Cortex of kidney (tissue), 1 donor: Measurements from ENCODE around the gene KCNIP1.

ENCODE experiments used
- DNase-seq: peaks from one replicate; lab custom pipeline; 2025; lab: John Stamatoyannopoulos, UW

KCNIP1 gene

DNA sequence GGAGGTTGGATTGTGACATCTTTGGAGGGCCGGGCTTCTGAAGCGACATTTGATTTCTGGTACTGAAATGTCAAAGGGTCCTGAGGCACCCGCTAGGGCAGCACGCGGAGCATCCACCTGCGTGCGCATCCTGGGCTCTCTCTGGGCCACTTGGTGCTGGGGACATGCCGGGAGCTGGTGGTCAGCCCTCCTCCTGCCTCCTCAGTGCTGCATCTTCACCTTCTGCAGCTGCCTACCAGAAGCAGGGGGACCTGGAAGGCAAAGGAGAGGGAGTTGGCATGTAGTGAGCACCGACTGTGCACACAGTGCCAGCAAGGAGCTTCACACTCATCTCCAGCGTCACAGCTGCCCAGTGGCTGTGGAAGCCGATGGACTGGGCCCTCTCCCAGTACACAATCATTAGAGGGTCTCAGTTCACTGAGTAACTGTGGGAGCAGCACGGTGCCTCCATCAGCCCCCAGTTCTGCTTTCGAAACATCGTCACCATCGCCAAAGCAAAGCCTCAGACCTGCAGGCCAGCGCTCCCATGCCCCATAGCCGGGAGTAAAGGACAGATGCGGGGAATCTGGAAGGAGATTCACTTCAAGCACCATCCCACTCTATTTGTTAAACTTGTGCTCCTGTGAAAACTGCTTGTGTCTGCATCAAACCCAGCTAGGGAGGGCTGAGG, 138.4 kb downstream of the KCNIP1 start:
- DNase-seq, result no peak

DNA sequence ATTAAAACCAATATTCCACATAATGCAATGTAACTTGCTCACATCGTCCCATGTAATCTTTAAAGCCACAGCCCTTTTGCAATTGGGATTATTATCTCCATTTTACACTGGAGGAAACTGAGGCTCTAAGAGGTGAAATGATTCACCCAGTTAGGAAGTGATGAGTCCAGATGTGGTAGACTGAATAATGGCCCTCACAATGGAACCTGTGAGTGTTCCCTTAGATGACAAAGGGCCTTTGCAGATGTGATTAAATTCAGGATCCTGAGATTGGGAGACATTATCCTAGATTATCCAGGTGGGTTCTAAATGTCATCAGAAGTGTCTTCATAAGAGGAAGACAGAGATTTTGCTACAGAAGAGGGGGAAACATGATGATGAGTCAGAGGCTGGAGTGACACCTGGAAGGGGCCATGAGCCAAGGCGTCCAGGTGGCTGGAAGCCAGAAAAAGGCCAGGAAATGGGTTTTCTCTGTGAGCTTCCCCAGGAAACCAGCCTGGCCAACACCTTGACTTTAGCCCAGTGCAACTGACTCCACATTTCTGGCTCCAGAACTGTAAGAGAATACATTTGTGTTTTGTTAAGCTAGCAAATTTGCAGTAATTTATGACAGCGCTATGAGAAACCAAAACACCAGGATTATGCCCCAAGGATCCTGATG, 139.1 kb downstream of the KCNIP1 start:
- DNase-seq, result no peak

DNA sequence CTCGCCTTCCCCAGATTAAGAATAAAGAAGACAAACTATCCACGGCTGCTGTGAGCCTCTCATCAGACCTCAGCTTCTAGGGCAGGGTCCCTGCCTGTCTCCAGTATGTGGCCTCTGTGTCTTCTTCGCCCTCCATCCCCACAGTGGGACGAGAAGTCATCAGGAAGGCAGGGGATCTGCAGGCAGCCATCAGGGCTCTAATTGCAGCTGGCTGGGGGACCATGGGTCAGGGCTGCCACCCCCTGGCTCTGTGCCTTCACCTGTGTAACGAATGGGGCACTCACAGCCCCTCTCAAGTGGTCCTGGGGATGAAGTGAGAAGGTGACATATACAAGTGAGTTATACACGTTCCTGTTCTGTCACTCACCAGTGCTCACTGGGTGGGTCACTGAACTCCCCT, 139.8 kb downstream of the KCNIP1 start:
- no peak for DNase-seq

DNA sequence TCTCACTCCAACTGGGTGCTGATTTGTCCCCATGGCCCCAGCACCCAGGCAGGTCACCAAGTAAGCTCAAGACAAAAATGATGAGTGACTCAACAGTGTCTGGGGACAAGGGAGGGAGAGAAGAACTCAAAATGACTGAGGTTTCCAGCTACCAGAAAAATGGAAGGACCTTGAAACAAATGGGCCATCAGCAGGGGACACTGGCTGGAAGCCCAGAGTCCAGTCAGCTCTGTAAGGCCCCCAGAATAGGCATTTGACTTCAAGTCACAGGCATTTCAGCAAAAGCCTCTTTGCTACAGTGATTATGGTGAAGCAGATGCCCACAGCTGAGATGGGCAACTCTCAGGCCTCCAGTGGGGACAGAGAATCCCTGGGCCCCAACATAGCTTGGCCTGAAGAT, 140.7 kb downstream of the KCNIP1 start:
- DNase-seq, result no peak

DNA sequence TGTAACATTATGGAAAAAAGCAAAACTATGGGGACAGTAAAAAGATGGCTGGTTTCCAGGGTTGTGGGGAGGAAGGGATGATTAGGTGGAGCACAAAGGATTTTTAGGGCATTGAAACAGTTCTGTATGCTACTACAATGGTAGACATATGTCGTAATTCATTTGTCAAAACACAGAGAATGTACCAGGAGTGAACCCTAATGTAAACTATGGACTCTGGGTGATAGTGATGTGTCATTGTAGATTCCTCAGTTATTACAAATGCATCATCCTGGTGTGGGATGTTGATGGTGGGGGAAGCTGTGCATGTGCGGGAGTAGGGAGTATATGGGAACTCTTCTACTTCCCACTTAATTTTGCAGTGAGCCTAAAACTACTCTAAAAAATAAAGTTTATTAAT, 144.7 kb downstream of the KCNIP1 start:
- DNase-seq, result no peak

DNA sequence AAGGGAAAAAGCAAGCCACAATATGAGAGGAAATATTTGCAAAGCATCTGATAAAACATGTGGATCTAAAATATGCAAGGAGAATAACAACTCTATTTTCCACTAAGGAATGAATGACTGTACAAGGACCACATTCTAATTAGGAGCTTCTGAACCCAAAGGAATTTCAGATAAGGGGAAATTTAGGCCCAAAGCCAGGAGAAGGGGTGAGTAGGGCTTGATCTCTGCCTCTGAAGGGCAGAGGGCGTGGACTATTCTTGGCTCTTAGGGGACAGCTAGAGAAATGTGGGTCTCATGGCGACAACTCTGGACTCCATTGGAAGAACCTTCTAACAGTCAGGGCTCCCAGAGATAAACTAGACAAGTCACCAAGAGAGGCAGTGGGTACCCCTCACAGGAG, 147.0 kb downstream of the KCNIP1 start:
- no peak for DNase-seq

DNA sequence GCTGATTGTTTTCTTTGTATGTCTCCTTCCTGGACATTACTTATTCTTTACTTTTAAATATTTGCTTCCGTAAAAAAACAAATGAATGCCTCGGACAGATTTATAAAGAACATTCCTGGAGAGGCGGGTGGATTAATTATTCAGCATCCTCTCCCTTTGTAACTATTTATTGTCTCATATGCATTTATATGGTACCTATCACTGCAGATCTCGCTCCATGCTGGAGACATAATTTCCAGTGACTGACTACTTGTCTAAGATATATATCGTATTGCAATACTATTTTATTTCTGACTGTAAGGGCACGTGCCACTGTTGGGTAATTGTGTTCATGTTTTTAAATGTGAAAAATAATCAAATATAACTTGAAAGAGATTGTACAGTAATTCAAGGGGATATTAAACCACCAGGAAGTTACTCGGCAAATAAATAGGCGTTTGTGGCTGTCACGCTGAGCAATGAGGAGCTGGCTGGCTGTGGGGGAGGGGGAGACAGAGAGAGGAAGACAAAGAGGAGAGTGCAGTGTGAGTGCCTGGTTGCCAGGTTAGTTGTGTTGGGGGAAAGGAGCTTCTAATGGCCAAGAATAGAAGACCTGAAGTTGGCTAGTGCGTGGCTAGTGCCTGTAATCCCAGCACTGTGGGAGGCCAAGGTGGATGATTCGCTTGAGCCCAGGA, 147.9 kb downstream of the KCNIP1 start:
- DNase-seq, result no peak

DNA sequence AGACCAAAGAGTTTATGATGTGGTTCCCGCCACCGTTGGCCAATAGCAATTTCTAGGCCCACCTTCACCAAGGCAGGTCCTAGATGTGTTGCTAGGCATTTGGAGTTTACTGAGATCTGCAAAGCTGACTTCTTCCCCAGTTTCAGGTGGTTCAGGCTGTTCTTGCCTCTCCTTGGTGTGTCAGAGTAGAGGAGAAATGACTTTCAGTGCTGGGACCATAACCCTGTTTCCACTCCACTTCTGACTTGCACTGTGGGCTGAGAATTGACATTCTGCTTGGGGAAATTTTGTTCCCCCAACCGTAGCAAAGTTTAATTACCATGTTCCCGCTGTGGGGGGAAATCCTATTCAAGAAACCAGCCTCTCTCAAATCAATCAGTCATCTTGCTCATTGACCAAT, 151.7 kb downstream of the KCNIP1 start:
- no peak for DNase-seq

DNA sequence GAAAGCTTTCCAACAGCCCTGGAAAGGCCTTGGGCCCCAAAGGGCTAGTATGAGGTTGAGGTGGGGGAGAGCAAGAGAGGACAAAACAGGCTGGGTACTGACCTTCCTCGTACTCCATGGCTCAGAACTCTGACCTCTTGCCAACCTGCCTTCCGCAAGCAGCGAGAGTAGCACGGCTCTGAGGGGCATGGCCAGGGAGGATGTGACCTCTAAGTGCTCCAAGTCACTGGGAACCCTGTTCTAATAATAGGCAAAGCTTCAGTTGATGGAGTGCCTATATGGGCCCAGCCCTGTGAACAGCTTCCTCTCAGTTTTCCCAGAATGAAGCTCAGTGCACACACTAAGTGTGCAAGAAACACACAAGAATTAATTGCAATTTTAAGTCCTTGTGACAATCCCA, 152.1 kb downstream of the KCNIP1 start:
- DNase-seq, result no peak

DNA sequence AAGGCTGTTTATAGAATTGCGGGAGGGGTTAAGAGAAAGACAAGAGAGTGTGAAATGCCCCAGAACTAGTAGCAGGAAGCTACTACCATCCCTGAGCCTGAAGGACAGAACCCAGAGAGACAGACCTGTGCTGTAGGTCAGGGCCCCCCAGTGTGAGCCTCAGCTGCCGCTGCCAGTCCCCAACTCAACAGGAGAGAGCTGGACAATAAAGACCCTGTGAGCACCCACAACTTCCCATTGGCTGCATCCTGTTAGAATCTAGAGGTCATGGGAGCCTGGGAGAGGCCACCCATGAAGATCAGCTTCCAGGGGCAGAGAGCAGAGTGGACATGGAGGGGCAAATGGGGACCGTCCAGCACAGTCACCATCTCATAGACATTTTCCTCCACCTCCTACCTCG, 152.5 kb downstream of the KCNIP1 start:
- DNase-seq, result no peak

DNA sequence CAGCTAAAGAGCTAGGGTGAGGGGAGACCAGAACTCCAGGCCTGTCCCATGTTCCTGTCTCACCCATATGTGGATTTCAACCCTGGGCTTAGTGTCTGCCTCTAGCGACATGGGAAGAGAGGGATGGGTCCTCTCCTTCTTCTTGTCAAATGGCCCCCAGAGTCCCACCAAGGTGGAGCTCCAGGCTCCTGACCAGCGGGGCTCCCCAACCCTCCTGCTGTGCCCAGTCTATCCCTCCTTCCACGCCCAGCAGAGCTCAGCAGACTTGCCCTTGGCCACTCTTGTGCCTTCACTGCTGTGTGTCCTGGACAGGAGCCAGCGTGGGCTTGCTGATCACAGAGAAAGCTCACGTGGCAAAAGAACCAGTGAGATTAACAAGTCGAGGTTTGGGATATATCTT, 156.7 kb downstream of the KCNIP1 start:
- DNase-seq, result no peak

DNA sequence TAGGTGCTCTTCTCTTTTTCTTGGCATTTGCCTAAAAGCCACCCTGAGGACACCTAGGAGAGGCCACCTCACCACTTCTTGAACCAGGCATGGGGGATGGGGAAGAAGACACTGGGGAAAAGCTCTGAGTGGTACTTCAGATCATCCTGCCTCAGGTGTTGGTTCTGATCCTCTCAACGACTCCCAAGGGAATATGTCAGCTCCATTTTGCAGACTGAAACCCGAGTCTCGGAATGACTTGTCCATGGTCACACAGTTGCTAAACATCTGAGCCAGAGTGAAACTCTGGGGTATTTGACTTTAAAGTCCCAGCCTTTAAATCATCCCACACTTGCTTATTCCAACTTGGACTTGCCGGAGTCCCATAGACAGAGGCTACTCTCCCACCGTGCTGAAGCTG, 159.1 kb downstream of the KCNIP1 start:
- no peak for DNase-seq

DNA sequence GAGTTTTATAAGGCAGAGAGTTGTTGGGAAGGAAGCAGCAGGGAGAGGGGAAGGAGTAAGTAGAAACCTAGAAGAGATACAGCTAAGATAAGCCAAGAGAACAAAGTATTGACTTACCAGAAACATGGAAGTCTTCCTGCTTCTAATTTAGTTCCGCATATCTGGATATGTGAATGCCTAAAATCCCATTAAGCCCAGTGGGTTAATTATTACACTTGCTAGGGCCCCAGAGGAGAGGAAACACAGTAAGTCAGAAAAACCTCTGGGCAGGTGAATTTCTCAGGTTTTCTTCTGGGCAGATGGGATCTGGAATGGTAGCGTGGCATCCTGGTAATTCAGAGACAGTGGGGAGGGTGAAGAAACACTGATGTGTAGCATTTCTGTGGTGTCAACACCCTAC, 175.0 kb downstream of the KCNIP1 start:
- DNase-seq, result no peak

DNA sequence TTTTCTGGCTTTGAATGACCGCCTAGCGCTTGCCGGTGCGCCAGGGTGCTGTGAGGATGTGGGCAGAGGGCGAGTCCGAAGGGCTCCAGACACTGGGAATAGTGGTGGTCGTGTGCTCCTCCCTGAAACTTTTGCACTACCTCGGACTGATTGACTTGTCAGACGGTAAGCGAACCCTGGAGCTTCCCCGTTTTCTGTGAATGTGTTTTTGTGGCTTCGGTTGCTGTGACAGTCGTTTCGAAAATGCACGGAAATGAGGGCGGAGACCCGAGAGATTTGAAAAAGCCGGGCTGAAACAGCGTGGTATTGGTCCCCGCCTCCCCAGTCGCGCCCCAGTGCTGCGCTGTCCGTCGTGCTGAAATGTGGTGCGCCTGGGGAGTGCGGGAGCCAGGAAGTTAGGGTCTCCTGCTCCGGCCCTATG, 177.2 kb downstream of the KCNIP1 start:
- no peak for DNase-seq

DNA sequence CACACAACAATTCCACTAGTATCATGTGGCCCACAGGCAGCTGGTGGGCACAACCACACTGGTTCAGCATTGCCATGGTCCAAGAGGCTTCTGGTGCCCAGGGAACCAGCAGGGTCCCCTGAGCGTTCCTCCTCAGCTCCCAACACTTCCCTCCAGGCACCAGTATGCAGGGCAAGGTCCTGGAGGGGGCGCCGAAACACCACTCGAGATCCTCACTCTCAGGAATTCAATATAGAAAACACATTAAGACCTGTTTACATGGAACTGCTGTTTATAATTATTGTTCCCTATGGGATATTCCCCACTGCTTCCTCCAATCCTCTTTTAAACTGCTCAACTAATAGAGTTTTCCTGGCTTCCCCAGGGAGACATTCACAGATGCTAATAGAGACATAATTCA, 187.8 kb downstream of the KCNIP1 start:
- no peak for DNase-seq

DNA sequence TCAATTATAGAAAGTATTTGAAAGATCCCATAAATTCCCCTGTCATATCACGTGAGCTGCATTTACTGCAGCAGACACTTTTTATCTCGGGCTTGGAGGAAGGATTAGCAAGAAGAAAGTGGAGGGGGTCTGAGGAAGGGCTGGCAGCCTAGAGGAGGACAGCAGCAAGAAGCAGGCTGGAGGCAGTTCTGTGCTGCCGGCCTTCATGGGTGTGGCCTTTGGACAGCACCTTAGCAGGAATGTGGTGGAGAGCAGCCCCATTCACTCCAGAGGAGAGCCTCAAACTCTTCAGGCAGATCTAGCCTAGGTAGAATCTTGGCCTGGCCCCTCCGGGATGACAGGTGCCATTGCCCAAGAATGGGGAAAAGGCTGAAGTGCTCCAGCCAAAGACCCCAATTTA, 189.9 kb downstream of the KCNIP1 start:
- DNase-seq, result no peak

DNA sequence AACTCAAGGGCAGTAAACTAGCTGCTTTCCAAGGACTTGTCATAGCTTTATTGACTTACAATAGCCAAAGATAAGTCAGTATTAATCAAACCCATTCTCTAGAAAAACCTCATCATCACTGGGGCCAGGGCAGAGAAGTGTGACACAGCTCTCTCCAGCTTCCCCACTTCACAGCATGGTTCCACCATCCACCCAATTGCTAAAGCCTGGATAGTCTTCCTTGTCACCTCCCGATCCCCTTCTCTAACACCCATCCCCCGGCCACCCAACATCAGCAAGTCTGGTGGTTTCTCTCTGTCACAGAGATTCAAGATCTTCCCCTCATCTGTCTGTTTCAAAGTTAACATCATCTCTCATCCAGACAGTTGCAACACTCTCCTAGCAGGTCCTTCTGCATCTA, 191.1 kb downstream of the KCNIP1 start:
- DNase-seq, result no peak

DNA sequence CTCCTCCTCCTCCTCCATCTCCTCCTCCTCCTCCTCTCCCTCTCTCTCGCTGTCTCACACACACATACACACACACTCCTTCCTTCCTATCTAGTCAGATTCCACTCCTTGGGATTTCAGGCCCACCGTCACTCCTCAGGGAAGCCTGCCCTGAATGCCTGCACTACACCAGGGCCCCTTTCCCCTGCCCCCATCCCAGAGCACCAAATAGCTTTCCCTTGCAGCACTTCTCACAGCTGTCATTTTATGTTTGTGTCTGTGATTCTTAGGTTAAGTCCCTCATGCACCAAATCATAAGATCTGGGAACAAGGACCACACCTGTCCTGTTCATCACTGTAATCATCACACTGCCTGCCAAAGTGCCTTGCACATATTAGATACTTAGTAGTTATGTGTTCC, 193.2 kb downstream of the KCNIP1 start:
- no peak for DNase-seq

DNA sequence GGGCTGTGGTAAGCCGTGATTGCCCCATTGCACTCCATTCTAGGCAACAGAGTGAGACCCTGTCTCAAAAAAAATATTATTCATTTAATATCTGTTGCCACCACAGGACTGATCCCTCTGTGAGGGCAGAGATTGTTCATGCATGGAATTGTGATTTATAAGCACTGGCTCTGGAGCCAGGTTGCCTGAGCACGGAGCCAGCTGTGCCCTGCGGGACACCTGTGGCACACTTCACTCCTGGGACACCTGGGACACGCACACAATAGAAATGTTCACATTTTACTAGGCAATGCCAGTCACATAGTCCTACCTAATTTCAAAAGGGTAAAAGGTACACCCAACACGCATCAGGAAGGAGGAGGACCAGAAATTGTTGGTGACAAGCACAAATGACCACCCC, 196.7 kb downstream of the KCNIP1 start:
- DNase-seq, result no peak

DNA sequence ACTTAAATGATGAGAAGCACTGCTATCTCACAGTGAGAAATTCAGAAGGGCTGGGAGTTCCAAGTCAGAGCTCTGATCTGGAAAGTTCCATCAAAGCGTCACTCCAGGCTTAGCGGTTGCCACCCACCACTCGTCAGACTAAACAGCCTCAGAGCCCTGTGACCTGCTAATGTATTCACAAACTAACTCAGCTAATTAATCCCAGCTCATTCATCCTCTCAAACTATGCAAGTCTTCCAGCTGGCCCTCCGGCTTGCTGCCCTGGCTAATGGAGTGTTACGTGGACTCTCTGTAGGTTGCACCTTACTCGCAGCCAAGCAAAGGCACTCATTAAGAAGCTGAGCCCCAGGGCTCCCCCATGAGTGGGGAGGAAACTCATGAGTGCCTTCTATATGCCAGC, 197.5 kb downstream of the KCNIP1 start:
- no peak for DNase-seq

DNA sequence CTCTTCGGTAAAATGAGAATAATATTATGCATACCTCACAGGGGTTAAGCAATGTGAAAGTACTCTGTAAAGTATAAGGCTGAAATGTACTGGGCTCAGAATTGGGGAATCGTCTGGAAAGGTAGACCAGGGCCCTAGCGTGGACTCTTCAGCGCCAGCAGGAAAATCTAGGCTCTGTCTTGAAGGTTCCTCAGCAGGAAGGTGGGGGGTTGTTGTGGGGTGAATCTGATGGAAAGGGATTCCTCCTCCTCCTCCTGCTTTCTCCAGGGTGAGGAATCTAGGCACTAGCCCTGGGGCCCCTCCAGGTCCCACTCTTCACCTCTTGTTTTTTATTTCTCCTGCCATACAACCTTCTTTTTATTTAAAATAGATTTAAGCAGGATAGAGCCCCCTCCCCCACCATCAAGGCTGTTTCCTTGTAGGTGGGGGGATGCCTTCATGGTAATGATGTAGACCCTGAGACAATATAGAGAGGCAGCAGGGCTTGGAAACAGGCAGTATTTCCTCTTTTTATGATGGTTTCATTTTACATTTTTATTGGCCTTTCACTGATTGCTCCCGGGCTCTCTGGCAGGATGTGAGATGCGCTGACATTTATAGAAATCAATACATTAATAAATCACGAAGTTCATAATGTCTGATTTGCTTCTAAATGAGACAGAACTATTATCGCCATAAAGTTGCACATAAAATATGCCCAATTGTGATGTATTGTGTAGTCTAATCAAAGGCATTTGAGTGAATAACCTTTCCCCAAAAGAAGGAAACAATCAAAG, 200.8 kb downstream of the KCNIP1 start:
- DNase-seq, result no peak

DNA sequence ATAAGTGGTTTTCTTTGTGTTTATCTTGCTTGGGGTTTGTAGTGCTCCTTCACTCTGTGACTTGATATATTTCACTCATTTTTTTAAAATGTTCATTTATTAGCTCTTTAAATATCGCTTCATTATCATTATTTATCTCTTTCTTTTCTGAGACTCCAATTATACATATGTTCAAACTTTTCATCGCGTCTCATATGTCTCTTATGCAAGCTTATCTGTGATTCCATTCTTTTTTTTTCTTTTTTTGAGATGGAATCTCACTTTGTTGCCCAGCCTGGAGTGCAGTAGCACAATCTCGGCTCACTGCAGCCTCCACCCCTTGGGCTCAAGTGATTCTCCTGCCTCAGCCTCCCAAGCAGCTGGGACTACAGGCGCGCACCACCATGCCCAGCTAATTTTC, 205.8 kb downstream of the KCNIP1 start:
- DNase-seq, result no peak

DNA sequence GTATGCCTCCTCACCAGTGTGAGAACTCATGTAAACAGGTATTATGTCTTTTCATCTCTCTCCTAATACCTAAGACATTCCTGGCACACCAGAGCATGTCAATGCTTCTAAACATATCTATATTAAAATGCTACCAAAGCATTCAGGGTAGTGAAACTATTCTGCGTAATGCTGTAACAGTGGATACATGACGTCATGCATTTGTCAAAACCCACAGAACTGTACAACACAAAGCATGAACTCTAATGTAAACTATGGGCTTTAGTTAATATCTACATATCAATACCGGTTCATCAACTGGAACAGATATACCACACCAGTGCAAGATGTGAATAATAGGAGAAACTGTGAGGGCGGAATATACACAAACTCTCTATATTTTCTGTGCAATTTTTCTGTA, 207.5 kb downstream of the KCNIP1 start:
- no peak for DNase-seq
